Measurements from ENCODE around the gene ARMC3.

- TF ChIP-seq, protein P1, sequence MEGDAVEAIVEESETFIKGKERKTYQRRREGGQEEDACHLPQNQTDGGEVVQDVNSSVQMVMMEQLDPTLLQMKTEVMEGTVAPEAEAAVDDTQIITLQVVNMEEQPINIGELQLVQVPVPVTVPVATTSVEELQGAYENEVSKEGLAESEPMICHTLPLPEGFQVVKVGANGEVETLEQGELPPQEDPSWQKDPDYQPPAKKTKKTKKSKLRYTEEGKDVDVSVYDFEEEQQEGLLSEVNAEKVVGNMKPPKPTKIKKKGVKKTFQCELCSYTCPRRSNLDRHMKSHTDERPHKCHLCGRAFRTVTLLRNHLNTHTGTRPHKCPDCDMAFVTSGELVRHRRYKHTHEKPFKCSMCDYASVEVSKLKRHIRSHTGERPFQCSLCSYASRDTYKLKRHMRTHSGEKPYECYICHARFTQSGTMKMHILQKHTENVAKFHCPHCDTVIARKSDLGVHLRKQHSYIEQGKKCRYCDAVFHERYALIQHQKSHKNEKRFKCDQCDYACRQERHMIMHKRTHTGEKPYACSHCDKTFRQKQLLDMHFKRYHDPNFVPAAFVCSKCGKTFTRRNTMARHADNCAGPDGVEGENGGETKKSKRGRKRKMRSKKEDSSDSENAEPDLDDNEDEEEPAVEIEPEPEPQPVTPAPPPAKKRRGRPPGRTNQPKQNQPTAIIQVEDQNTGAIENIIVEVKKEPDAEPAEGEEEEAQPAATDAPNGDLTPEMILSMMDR (IDR thresholded peaks at IDR 0.05) = 0 out of 2 replicates have a peak, but pooled peaks have one; percentile 19
- TF ChIP-seq NR2C2 (CRISPR knock-in tag; IDR thresholded peaks at IDR 0.05) (no peak), HMGA2 (CRISPR knock-in tag; IDR thresholded peaks at IDR 0.05) (no peak), NR3C1 (CRISPR knock-in tag; conservative IDR thresholded peaks at IDR 0.05; ENCODE audit: low read depth) (no peak), GRHL2 (CRISPR knock-in tag; IDR thresholded peaks at IDR 0.05; ENCODE audit: insufficient replicate concordance, severe bottlenecking) (no peak), E2F1 (CRISPR knock-in tag; IDR thresholded peaks at IDR 0.05) (no peak)
These were observed 107.7 kb downstream of the ARMC3 start for GRCh38 chr10:23035569-23035968.
